Skeletal muscle cell (primary cell): Measurements from ENCODE around the gene S100A7A.
"Not testable (repeated sequence)": the region's sequence is repeated elsewhere in the genome, so short reads cannot be mapped to it uniquely, and the experiment has no call there.

ENCODE experiments used
- DNase-seq: peaks from one replicate; pipeline ENCODE4 v3.0.0-alpha.2; 2010; ENCODE audit warnings: low read depth
- H3K4me3 ChIP-seq: 2 replicates; pipeline ENCODE4 v1.5.1; 2011; ENCODE audit warnings: low read depth, mild to moderate bottlenecking, control low read depth, low read length, moderate library complexity

The S100A7A gene

GRCh38 chr1:153393926-153394325 lies 22.4 kb upstream of the S100A7A start:
- no peak overlapping the region for H3K4me3 ChIP-seq
- no peak for DNase-seq

GRCh38 chr1:153394391-153394790 lies 21.9 kb upstream of the S100A7A start:
- no peak overlapping the region for H3K4me3 ChIP-seq

GRCh38 chr1:153395136-153395685 lies 21.1 kb upstream of the S100A7A start:
- no peak for DNase-seq
- H3K4me3 ChIP-seq = no peak overlapping the region

More at GRCh38 chr1:153394391-153394790, 21.9 kb upstream of the S100A7A start:
- DNase-seq = no peak

DNA sequence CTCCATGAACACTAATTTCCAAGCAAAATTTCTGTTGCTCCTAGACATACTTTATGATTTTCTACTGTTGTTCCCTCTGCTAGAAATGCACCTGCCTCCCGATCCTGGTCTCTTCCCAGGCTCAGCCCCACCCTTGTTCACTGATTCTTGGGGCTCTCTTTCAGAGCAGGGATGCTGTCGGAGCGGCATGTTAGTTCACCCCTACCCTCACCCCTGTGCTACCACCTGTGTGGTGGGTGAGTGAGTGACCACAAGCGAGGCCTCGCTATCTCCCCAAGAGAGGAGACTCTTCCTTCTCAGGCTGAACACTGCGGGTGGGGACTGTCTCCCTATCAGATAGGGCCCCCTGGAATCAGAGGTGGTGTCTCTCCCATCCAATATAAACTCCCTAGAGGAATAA lies 20.5 kb upstream of the S100A7A start:
- no peak overlapping the region for H3K4me3 ChIP-seq
- DNase-seq = no peak

DNA sequence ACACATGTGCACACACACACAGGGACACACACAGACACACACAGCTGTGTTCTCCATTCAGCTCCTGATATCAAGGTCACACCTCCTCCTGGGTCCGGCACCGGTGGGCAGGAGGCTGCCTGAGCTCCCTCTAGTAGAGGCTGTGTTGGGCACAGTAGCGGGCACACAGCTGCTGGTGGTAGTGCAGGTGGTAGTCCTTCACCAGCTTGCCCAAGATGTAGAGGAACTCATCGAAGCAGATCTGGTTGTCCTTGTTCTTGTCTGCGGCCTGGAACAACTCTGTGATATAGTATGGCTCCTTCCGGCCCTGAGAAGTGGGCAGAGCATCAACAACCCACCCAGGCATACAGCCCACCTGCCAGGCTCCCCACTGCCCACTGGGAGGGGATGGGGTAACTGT lies 19.9 kb upstream of the S100A7A start:
- no peak for DNase-seq
- H3K4me3 ChIP-seq = no peak overlapping the region

- H3K4me3 ChIP-seq = no peak overlapping the region
- no peak for DNase-seq
These were observed 19.0 kb upstream of the S100A7A start for GRCh38 chr1:153397051-153397923.

DNA sequence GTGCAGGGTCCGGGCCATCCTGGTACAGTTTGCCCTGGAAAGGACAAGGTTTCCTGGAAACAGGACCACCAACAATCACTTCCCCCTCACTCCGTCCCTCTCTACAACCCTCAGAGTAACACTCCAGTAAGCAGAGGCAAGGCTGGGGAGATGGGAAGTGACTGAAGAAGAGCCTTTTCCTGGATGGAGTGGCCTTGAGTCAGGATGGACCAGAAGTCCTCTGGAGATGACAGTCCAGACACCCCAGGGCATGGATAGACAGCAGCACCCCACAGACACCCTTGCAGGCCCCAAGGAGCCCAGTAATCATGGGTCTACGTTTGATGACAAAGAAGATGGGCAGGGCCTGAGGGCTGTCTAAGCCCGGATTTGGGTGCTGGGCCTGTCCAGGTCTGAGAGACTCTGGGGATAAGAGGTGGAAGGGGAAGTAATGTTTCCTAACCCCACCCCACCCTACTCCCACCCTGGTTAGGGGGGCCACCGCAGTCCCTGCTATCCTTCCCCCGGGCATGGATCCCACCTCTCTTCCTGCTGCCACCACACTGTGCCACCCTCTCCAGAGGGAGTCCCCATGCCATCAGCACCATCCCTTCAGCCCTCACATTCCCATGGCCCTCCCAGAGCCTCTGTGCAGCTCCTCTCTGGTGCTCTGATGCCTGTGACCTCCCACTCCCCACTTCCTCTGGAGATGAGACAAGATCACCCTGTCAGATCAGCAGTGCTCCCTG lies 18.2 kb upstream of the S100A7A start:
- H3K4me3 ChIP-seq = no peak overlapping the region
- no peak for DNase-seq

- H3K4me3 ChIP-seq = no peak overlapping the region
- DNase-seq = no peak
These were observed 16.8 kb upstream of the S100A7A start for GRCh38 chr1:153399401-153400055.

- H3K4me3 ChIP-seq = no peak overlapping the region
- DNase-seq = no peak
These were observed 16.1 kb upstream of the S100A7A start for GRCh38 chr1:153400244-153400643.

GRCh38 chr1:153401461-153401860 lies 14.9 kb upstream of the S100A7A start:
- DNase-seq = no peak
- no peak overlapping the region for H3K4me3 ChIP-seq

GRCh38 chr1:153402226-153402625 lies 14.1 kb upstream of the S100A7A start:
- H3K4me3 ChIP-seq = no peak overlapping the region
- DNase-seq = no peak

- H3K4me3 ChIP-seq = no peak overlapping the region
- DNase-seq = no peak
These were observed 12.8 kb upstream of the S100A7A start for GRCh38 chr1:153403421-153404085.

DNA sequence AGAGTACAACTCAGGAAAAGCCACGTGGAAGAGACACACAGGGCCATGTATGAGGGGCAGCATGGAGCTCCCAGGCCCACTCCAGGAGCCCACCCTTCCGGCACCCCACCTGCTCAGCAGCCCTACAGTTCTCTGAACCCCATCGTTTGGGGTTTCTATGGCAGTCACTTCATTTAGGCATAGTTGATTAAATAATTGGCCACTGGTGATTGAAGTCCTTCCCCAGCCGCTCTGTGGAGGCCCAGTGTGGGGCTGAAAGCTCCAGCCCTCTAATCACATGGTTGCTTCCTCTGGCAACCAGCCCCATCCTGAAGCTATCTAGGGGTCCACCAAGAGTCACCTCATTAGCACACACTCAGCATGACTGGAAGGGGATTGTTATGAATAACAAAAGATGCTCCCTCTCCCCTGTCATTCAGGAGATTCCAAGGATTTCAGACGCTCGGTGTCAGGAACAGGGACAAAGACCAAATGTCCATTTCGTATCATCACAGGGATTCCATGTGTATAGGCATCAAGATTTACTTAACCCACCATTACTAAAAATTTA lies 12.2 kb upstream of the S100A7A start:
- no peak for DNase-seq
- no peak overlapping the region for H3K4me3 ChIP-seq

- H3K4me3 ChIP-seq = no peak overlapping the region
- DNase-seq = no peak
These were observed 11.6 kb upstream of the S100A7A start for GRCh38 chr1:153404768-153405167.

DNA sequence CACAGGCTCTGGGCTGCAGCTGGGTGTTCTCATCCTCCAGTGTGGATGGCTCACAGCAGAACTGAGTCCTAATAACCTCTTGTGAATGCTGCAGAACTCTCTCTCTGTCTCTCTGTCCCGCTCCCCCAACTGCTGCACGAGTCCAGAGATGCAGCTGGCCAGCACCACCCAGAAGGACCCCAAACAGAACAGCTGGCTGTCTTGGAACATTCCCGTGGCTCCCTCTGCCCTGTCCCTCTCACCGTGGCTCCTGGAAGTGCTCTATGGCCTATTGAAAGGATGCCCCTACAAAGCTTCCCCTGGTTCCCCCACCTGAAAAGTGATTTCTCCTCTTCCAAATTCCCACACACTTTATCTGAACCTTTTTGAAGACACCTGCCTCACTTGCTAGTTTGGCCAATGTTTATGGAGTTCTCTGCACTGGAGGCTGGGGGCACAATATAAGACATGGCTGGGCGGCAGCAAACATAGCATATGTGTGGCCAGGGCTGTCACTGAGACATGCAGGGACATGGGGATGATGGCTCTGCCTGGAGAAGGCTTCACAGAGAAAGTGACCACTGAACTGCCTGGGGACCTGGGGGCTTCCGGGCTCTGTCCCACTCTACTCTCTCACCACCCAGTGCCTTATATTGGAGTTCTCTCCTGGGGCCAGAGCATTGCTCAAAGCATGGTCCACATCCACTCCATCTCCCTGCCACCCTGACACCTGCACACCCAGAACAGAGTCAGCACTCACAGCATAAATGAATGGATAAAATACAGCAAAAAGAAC lies 10.3 kb upstream of the S100A7A start:
- not testable (repeated sequence) for DNase-seq

GRCh38 chr1:153407274-153407673 lies 9.0 kb upstream of the S100A7A start:
- DNase-seq, H3K4me3 ChIP-seq: not testable (repeated sequence)

More for the DNA sequence above, 10.3 kb upstream of the S100A7A start:
- H3K4me3 ChIP-seq = not testable (repeated sequence)

- H3K4me3 ChIP-seq, DNase-seq: not testable (repeated sequence)
These were observed 2.4 kb upstream of the S100A7A start for GRCh38 chr1:153413961-153414360.

DNA sequence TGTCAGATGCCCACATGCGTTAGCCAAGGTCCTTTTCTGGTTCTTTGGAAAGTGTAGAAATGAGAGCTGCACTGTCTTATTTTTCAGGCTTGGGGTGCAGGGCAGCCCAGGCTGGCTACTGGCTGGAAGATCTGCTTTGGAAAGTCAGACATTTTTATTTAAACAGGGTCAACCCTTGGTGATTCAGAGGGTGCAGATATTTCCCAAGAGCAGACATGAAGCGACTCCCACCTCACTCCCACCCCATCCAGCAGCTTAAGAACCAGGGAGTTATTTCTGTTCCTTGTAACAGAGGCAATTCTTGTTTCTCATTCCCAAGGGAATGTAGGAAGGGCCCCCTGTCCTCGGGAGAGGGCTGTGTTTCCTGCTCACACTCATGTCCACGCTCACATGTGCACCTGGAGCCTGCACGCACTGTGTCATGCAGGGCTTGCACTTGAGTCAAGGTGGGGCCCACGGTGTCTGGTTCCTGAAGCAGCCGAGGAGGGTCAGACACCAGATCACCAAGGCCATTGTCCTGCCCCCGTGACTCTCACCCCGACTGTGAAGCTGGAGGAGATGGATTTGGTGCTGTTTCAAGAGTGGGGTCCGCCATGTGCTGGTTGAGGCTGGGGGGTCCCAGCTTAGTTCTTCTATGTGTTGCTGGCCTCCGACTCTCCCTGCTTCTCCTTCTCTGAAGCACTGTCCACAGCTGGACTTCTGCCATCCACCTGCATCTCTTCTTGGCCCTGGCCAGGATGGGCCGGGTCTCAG lies 992 bp downstream of the S100A7A start:
- no peak for DNase-seq
- no peak overlapping the region for H3K4me3 ChIP-seq
